H1 (cell line): ENCODE results near the gene NEURL1B. TPM values are rescaled to one million over a fixed set of nuclear protein-coding genes. Genes with fewer than 3 reads are reported as not detected.

Source experiments
- CTCF ChIP-seq, 3 experiments: IDR thresholded peaks; 1 replicate in 2 of 3; 2 replicates in 1 of 3; pipeline versions ENCODE4 v1.5.1 to v1.6.1; 2011; ENCODE audit warnings: low read length in 3 of 3, mild to moderate bottlenecking in 3 of 3, inconsistent platforms in 2 of 3, low read depth in 1 of 3, moderate library complexity in 1 of 3; ENCODE audit not compliant: insufficient read depth in 1 of 3; ENCODE audit errors: control extremely low read depth in 1 of 3
- E2F6 ChIP-seq: IDR thresholded peaks from 2 replicates; pipeline ENCODE4 v1.6.1; 2012; ENCODE audit warnings: inconsistent platforms
- JUND ChIP-seq: IDR thresholded peaks from 2 replicates; pipeline ENCODE4 v1.6.1; 2011; ENCODE audit warnings: mild to moderate bottlenecking, improper control_type of control experiment, low read length
- POU5F1 ChIP-seq: IDR thresholded peaks from 2 replicates; pipeline ENCODE4 v1.6.1; 2011; ENCODE audit warnings: low read depth, mild to moderate bottlenecking, low read length, moderate library complexity
- RNF2 ChIP-seq: fragments of 200-900, 300-1000 bp; sonication (generic); IDR thresholded peaks from 2 replicates; pipeline ENCODE4 v1.7.1; 2016; ENCODE audit warnings: borderline replicate concordance, low read depth, mild to moderate bottlenecking, antibody characterized with exemption, low read length; ENCODE audit not compliant: poor library complexity, severe bottlenecking; ENCODE audit errors: missing control alignments
- polyA plus RNA-seq, 7 experiments: library from polyadenylated mRNA; depleted of rRNA in 3 of 7; stranded (reverse) in 5 of 7; unstranded in 2 of 7; fragments of >200 nt in 5 of 7; fragments of 200-250 nt in 2 of 7; gene quantifications; 1 replicate in 5 of 7; 2 replicates in 1 of 7; 4 replicates in 1 of 7; pipeline versions ENCODE4 v1.2.1 to v1.2.3, GENCODE V29; 2011 to 2013; ENCODE audit warnings: missing spikeins in 2 of 7, mixed read lengths in 2 of 7
- total RNA-seq: library from RNA; stranded (reverse); fragmentation: NEBNext Ultra II Directional; extraction: Animal tissue kit (Norgen Biotek cat#: 25700); gene quantifications from 2 replicates; pipeline ENCODE4 v1.2.1, GENCODE V29; 2021

Gene NEURL1B
- total and polyA plus RNA-seq, 2 of the 8 experiments (the other 6 are each of a cell fraction or from before 2014, with no cell fraction given), result 3.3 to 6.1 TPM

GRCh38 chr5:172642486-172642885, 1.4 kb downstream of the NEURL1B start (continued):
- TF ChIP-seq JUND (no peak), E2F6 (no peak), POU5F1 (no peak), CTCF (IDR thresholded peaks at IDR 0.05; ENCODE audit: control extremely low read depth in 1 of 3, insufficient read depth in 1 of 3, low read depth in 1 of 3, low read length in 3 of 3) (no peak), RNF2 (no peak)
